ENCODE data around the gene EIF2A. TPM values are rescaled to one million over a fixed set of nuclear protein-coding genes. Genes with fewer than 3 reads are reported as not detected.
A peak's percentile ranks its signal among the peaks of the same experiment; 100 is the strongest.

The EIF2A gene
- total RNA-seq, 4 donors from 2014 or later = 179 to 198 (median 189) TPM

DNA sequence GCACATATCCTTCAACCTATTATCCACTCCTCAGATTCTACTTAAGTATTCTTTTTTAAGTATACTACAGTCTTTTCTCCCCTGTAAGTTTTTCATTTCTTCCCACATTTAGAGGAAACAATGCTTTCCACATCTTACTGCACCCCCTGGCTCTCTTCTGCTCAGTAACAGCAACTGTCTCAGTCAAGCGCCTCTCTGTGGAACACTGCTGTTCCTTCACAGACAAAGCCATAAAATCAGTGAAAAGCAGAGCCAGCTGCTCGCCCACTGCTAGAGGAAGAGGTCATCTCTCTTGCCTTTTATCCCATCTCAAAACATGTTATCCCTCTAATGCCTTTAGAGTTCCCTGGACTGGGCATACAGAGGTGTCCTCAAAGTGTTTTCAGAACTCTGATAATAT is 25.1 kb upstream of the EIF2A start:
- Histone ChIP-seq H3K27me3 (no peaks in the 10 kb centered on the region), H3K27ac (no peak overlapping the region), H3K9me3 (no peaks in the 10 kb centered on the region), H3K36me3 (no peaks in the 10 kb centered on the region), H3K4me1 (no peaks in the 10 kb centered on the region), H3K4me3 (replicated peaks in 1 of 3) (no peak overlapping the region)
- intact Hi-C loops (cut with DNase I) = no loop called here
- 81 to 83% methylated on average over 2 of the region's 2 CpGs for WGBS, 2 donors
- DNase-seq = no peak
- TF ChIP-seq, protein P1, sequence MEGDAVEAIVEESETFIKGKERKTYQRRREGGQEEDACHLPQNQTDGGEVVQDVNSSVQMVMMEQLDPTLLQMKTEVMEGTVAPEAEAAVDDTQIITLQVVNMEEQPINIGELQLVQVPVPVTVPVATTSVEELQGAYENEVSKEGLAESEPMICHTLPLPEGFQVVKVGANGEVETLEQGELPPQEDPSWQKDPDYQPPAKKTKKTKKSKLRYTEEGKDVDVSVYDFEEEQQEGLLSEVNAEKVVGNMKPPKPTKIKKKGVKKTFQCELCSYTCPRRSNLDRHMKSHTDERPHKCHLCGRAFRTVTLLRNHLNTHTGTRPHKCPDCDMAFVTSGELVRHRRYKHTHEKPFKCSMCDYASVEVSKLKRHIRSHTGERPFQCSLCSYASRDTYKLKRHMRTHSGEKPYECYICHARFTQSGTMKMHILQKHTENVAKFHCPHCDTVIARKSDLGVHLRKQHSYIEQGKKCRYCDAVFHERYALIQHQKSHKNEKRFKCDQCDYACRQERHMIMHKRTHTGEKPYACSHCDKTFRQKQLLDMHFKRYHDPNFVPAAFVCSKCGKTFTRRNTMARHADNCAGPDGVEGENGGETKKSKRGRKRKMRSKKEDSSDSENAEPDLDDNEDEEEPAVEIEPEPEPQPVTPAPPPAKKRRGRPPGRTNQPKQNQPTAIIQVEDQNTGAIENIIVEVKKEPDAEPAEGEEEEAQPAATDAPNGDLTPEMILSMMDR (IDR thresholded peaks at IDR 0.05) = no peak
- no peak for TF ChIP-seq POLR2A (IDR thresholded peaks at IDR 0.05)

DNA sequence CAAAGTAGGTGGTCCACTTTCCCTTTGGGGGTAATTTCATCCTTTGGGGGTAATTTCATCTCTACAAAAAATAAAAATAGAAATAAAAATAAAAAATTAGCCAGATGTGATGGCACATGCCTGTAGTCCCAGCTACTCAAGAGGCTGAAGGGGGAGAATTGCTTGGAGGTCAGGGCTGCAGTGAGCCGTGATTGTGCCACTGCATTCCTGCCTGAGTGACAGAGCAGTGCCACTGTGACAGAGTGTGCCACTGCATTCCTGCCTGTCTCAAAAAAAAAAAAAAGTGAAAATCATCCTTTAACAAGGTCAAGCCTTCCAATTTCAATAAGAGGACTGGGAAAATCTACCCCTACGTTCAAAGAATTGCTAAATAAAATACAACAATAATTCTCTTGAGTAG is 23.0 kb upstream of the EIF2A start:
- Histone ChIP-seq H3K9me3 (no peaks in the 10 kb centered on the region), H3K36me3 (no peaks in the 10 kb centered on the region), H3K27ac (no peak overlapping the region), H3K4me1 (no peaks in the 10 kb centered on the region), H3K27me3 (no peaks in the 10 kb centered on the region), H3K4me3 (replicated peaks in 1 of 3) (no peak overlapping the region)
- intact Hi-C loops (cut with DNase I) = no loop called here
- DNase-seq = peak in 1 of 2 donors; percentile 20
- 54 to 56% methylated on average over 2 of the region's 2 CpGs for WGBS, 2 donors
- TF ChIP-seq POLR2A (IDR thresholded peaks at IDR 0.05) = no peak
- TF ChIP-seq, protein P1 (IDR thresholded peaks at IDR 0.05) = no peak

DNA sequence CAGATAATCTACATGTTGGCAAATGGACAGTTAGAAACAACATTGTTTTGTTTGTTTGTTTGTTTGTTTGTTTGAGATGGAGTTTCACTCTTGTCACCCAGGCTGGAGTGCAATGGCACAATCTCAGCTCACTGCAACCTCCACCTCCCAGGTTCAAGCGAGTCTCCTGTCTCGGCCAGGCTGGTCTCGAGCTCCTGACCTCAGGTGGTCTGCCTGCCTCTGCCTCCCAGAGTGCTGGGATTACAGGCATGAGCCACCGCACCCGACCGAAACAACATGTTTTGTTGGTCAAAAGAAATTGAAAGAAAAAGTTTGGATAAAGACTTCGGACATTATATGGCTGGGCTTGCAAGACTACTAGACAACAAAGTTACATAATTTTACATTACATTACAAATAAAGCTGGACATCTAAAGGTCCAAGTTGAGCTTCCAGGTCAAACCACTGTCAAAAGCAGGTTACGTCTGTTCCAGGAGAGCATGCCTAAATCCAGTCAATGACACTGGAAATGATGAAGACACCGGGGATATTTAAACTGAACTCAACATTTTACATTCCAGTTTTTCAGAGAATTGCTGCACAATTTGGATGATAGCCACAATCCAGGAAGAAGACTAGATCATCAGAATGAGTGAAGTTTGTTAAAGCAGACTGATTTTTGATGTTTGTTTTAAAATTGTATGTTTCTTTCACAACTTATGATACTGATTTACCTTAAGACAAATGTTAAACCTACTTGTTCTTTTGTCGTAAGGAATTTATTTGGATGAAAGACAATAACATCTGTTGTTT is 18.9 kb upstream of the EIF2A start:
- Histone ChIP-seq H3K4me1 (no peaks in the 10 kb centered on the region), H3K27me3 (no peaks in the 10 kb centered on the region), H3K27ac (no peak overlapping the region), H3K9me3 (no peaks in the 10 kb centered on the region), H3K36me3 (no peaks in the 10 kb centered on the region), H3K4me3 (replicated peaks in 1 of 3) (no peak overlapping the region)
- DNase-seq = no peak
- intact Hi-C loops (cut with DNase I) = no loop called here
- TF ChIP-seq, protein P1 (IDR thresholded peaks at IDR 0.05) = no peak
- no peak for TF ChIP-seq POLR2A (IDR thresholded peaks at IDR 0.05)
- 61 to 62% methylated on average over 10 of the region's 10 CpGs for WGBS, 2 donors

DNA sequence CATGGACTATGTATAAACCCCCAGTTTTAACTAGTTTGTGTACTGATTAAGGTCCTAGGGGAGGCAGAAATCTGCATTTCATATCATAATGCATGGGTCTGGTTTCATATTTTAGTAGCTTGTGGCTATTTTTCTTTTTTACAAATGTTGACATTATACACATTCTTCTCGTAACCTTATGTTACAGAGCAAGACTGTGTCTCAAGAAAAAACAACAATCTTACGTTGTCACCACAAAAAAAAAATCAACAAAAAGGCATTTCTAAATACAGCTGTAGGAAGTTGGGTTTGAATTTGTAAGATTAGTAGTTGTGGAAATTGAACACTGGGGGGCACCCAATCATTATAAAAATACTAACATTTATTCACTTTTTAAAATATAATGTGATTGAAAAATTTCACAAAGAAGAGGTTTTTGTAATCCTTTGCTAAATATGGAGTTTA is 18.2 kb upstream of the EIF2A start:
- H3K36me3 ChIP-seq = no peaks in the 10 kb centered on the region
- H3K4me3 ChIP-seq (replicated peaks in 1 of 3) = no peak overlapping the region
- H3K9me3 ChIP-seq = no peaks in the 10 kb centered on the region
- WGBS, 2 donors = 10 to 20% methylated on average over 2 of the region's 2 CpGs
- no peak for DNase-seq
- H3K27me3 ChIP-seq = no peaks in the 10 kb centered on the region
- no peak overlapping the region for H3K27ac ChIP-seq
- no peaks in the 10 kb centered on the region for H3K4me1 ChIP-seq
- TF ChIP-seq POLR2A (IDR thresholded peaks at IDR 0.05) = no peak
- TF ChIP-seq, protein P1 (IDR thresholded peaks at IDR 0.05) = peak in 3 of 6 experiments; percentile 27 to 32 (median 30)
- intact Hi-C loops (cut with DNase I) = no loop called here

DNA sequence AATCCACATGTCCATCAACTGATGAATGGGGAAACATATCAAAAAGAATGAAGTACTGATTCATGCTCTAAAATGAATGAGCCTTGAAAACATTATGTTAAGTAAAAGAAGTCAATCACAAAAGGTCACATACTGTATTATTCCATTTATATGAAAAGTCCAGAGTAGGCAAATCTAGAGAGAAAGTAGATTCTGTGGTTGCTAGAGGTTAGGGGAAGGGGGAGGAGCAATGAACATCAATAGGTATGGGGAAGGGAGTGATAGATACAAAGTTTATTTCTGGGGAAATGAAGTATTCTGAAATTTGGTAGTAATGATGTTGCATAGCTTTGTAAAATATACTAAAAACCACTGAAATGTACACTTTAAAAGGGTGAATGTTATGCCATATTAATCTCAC is 14.8 kb upstream of the EIF2A start:
- Histone ChIP-seq H3K36me3 (no peaks in the 10 kb centered on the region), H3K4me3 (replicated peaks in 1 of 3) (no peak overlapping the region), H3K4me1 (no peaks in the 10 kb centered on the region), H3K27ac (no peak overlapping the region), H3K27me3 (no peaks in the 10 kb centered on the region), H3K9me3 (no peaks in the 10 kb centered on the region)
- TF ChIP-seq, protein P1 (IDR thresholded peaks at IDR 0.05) = no peak
- TF ChIP-seq POLR2A (IDR thresholded peaks at IDR 0.05) = no peak
- intact Hi-C loops (cut with DNase I) = no loop called here
- no peak for DNase-seq

Measured in thyroid gland (tissue), 4 donors.